HL-60/S4 treated with retinoic acid at 250 ng/mL for 4 days and 3 days (cell line): ENCODE measurements around the gene SPATA45.
"Not testable (repeated sequence)": the region's sequence is repeated elsewhere in the genome, so short reads cannot be mapped to it uniquely, and the experiment has no call there.

Source experiments
- in situ Hi-C: fragments of 300-500 bp; cut with MboI; formaldehyde crosslinking; loops from 2 replicates; pipeline ENCODE4 v1.7.0; 2022; ENCODE audit warnings: low sequenced_read_pairs

The SPATA45 gene

GRCh38 chr1:212833211-212834207 lies 13.9 kb downstream of the SPATA45 start:
- in situ Hi-C loops: not testable (repeated sequence)

GRCh38 chr1:212828395-212828794 lies 19.1 kb downstream of the SPATA45 start:
- in situ Hi-C loops: no loop called here

- in situ Hi-C loops: no loop called here
Measured at GRCh38 chr1:212827831-212828278, 19.6 kb downstream of the SPATA45 start.

GRCh38 chr1:212827171-212827776 lies 20.2 kb downstream of the SPATA45 start:
- in situ Hi-C loops: no loop called here

GRCh38 chr1:212825798-212826452 lies 21.5 kb downstream of the SPATA45 start:
- in situ Hi-C loops: no loop called here

GRCh38 chr1:212824201-212824600 lies 23.2 kb downstream of the SPATA45 start:
- in situ Hi-C loops: no loop called here

GRCh38 chr1:212822956-212823355 lies 24.5 kb downstream of the SPATA45 start:
- in situ Hi-C loops: no loop called here

GRCh38 chr1:212820969-212821368 lies 26.5 kb downstream of the SPATA45 start:
- in situ Hi-C loops: no loop called here

GRCh38 chr1:212819726-212820125 lies 27.7 kb downstream of the SPATA45 start:
- in situ Hi-C loops: no loop called here

- in situ Hi-C loops: no loop called here
Measured at GRCh38 chr1:212816567-212817278, 30.7 kb downstream of the SPATA45 start.

GRCh38 chr1:212814537-212815334 lies 32.7 kb downstream of the SPATA45 start:
- in situ Hi-C loops: no loop called here

- in situ Hi-C loops: no loop called here
Measured at GRCh38 chr1:212805767-212806166, 41.7 kb downstream of the SPATA45 start.

GRCh38 chr1:212797681-212798080 lies 49.8 kb downstream of the SPATA45 start:
- in situ Hi-C loops: no loop called here

- in situ Hi-C loops: no loop called here
Measured at GRCh38 chr1:212794561-212795014, 52.9 kb downstream of the SPATA45 start.

- in situ Hi-C loops: no loop called here
Measured at GRCh38 chr1:212792396-212792908, 55.0 kb downstream of the SPATA45 start.

- in situ Hi-C loops: no loop called here
Measured at GRCh38 chr1:212791676-212792395, 55.6 kb downstream of the SPATA45 start, which contains the start of the genes NSL1 and TATDN3. Gene NSL1, minus strand, starts transcription at chr1:212791777. Its CDS starts 14 bp downstream, at chr1:212791763. Gene TATDN3, plus strand, starts transcription at chr1:212791894. Its CDS starts 28 bp downstream, at chr1:212791922.

- in situ Hi-C loops: no loop called here
Measured at GRCh38 chr1:212791261-212791675, 56.2 kb downstream of the SPATA45 start.

- in situ Hi-C loops: no loop called here
Measured at GRCh38 chr1:212785871-212786270, 61.6 kb downstream of the SPATA45 start.

GRCh38 chr1:212783976-212784375 lies 63.5 kb downstream of the SPATA45 start:
- in situ Hi-C loops: no loop called here
